Stomach (tissue), 4 donors: ENCODE results near the gene LYPLA2.

Experiments
- POLR2A ChIP-seq, 4 donors: fragments of 450-650 bp; IDR thresholded peaks; one replicate each; pipeline ENCODE4 v1.6.1; 2016; ENCODE audit warnings: antibody characterized with exemption in 4 of 4, control low read depth in 2 of 4, mild to moderate bottlenecking in 1 of 4, moderate library complexity in 1 of 4
- POLR2AphosphoS5 ChIP-seq, 3 donors: sonication (generic); formaldehyde crosslinking; IDR thresholded peaks; one replicate each; pipeline ENCODE4 v1.6.1; 2016; ENCODE audit warnings: antibody characterized with exemption in 3 of 3
- TF ChIP-seq, protein P1 (sequence below), 7 experiments: fragments of 450-650 bp in 4 of 7; fragments of 200-600 bp in 3 of 7; sonication (generic) in 3 of 7; IDR thresholded peaks; one replicate each; pipeline ENCODE4 v1.5.1; 2016 to 2019; ENCODE audit warnings: antibody characterized with exemption in 7 of 7, control low read depth in 2 of 7, mild to moderate bottlenecking in 1 of 7

DNA sequence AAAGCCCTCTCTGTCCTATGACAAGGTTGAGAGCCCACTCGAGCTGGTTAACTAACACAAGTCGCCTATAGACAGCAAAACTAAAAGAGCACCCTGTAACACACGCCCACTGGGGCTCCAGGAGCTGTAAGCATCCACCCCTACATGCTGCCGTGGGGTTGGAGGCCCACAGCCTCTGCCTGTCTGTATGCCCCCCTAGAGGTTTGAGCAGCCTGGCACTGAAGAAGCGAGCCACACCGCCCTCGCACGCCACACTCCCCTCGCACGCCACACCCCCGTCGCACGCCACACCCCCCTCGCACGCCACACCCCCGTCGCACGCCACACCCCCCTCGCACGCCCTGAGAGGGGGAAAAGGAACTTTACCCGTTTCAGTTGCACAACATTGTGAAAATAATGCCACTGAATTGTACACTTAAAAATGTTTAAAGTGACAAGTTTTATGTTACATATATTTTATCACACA, 47.5 kb downstream of the LYPLA2 start:
- TF ChIP-seq, protein P1, sequence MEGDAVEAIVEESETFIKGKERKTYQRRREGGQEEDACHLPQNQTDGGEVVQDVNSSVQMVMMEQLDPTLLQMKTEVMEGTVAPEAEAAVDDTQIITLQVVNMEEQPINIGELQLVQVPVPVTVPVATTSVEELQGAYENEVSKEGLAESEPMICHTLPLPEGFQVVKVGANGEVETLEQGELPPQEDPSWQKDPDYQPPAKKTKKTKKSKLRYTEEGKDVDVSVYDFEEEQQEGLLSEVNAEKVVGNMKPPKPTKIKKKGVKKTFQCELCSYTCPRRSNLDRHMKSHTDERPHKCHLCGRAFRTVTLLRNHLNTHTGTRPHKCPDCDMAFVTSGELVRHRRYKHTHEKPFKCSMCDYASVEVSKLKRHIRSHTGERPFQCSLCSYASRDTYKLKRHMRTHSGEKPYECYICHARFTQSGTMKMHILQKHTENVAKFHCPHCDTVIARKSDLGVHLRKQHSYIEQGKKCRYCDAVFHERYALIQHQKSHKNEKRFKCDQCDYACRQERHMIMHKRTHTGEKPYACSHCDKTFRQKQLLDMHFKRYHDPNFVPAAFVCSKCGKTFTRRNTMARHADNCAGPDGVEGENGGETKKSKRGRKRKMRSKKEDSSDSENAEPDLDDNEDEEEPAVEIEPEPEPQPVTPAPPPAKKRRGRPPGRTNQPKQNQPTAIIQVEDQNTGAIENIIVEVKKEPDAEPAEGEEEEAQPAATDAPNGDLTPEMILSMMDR (IDR thresholded peaks at IDR 0.05): no peak
- TF ChIP-seq POLR2AphosphoS5 (IDR thresholded peaks at IDR 0.05) (no peak), POLR2A (IDR thresholded peaks at IDR 0.05) (no peak)
